HepG2 (cell line): ENCODE measurements around the gene CCNYL1. TPM values are rescaled to one million over a fixed set of nuclear protein-coding genes. Genes with fewer than 3 reads are reported as not detected.

ENCODE experiments used
- ADNP ChIP-seq: sonication (generic); formaldehyde crosslinking; IDR thresholded peaks from 2 replicates; pipeline ENCODE4 v1.4.0; 2020; ENCODE audit warnings: missing genetic modification reagents
- FOXA1 ChIP-seq, 2 experiments: fragments of 450-650 bp in 1 of 2; sonication (generic) in 1 of 2; formaldehyde crosslinking in 1 of 2; IDR thresholded peaks; 2 replicates each; pipeline versions ENCODE4 v1.4.0 to v1.6.1; 2016 to 2020; ENCODE audit warnings: missing genetic modification reagents in 1 of 2
- LCORL ChIP-seq, 2 experiments: fragments of 450-650 bp in 1 of 2; sonication (generic) in 1 of 2; formaldehyde crosslinking in 1 of 2; IDR thresholded peaks; 2 replicates each; pipeline versions ENCODE4 v1.5.0 to v1.6.1; 2017 to 2020; ENCODE audit warnings: antibody characterized with exemption in 1 of 2, missing genetic modification reagents in 1 of 2
- MED1 ChIP-seq: sonication (generic); formaldehyde crosslinking; IDR thresholded peaks from 2 replicates; pipeline ENCODE4 v1.4.0; 2020; ENCODE audit warnings: missing genetic modification reagents
- NFKBIZ ChIP-seq: IDR thresholded peaks from 2 replicates; pipeline ENCODE4 v1.6.1; 2018; ENCODE audit warnings: missing genetic modification reagents, missing compliant biosample characterization
- PITX1 ChIP-seq: sonication (generic); formaldehyde crosslinking; IDR thresholded peaks from 2 replicates; pipeline ENCODE4 v1.5.1; 2020; ENCODE audit warnings: mild to moderate bottlenecking, missing genetic modification reagents
- PLRG1 ChIP-seq: fragments of 450-650 bp; conservative IDR thresholded peaks from 2 replicates; pipeline ENCODE4 v1.6.1; 2016
- POLR2G ChIP-seq: fragments of 200-400 bp; formaldehyde crosslinking; IDR thresholded peaks from 2 replicates; pipeline ENCODE4 v1.6.1; 2018; ENCODE audit warnings: mild to moderate bottlenecking, low read depth, low read length, moderate library complexity
- PPARG ChIP-seq: conservative IDR thresholded peaks from 2 replicates; pipeline ENCODE4 v1.6.1; 2016; ENCODE audit warnings: missing biosample characterization, missing genetic modification reagents
- RBM22 ChIP-seq: fragments of 200-400 bp; formaldehyde crosslinking; optimal IDR thresholded peaks from 2 replicates; pipeline ENCODE3; 2017; ENCODE audit warnings: mild to moderate bottlenecking, low read length, moderate library complexity
- SAFB2 ChIP-seq: sonication (generic); formaldehyde crosslinking; IDR thresholded peaks from 2 replicates; pipeline ENCODE4 v1.5.1; 2020; ENCODE audit warnings: missing genetic modification reagents, low read depth, mild to moderate bottlenecking, borderline replicate concordance
- SRY ChIP-seq: sonication (generic); formaldehyde crosslinking; IDR thresholded peaks from 2 replicates; pipeline ENCODE4 v1.8.0; 2022; ENCODE audit warnings: mild to moderate bottlenecking, missing genetic modification reagents
- TBP ChIP-seq: sonication (generic); formaldehyde crosslinking; IDR thresholded peaks from 2 replicates; pipeline ENCODE4 v1.5.0; 2020; ENCODE audit warnings: missing genetic modification reagents
- U2AF2 ChIP-seq: fragments of 200-400 bp; formaldehyde crosslinking; IDR thresholded peaks from 2 replicates; pipeline ENCODE4 v1.6.1; 2017; ENCODE audit warnings: low read depth, mild to moderate bottlenecking, low read length
- ZFP82 ChIP-seq: sonication (generic); formaldehyde crosslinking; IDR thresholded peaks from 2 replicates; pipeline ENCODE4 v1.5.1; 2020; ENCODE audit warnings: mild to moderate bottlenecking, missing genetic modification reagents, borderline replicate concordance
- ZNF143 ChIP-seq: sonication (generic); formaldehyde crosslinking; IDR thresholded peaks from 2 replicates; pipeline ENCODE4 v1.4.0; 2020; ENCODE audit warnings: missing genetic modification reagents
- ZNF230 ChIP-seq: sonication (generic); formaldehyde crosslinking; IDR thresholded peaks from 2 replicates; pipeline ENCODE4 v1.4.0; 2020; ENCODE audit warnings: mild to moderate bottlenecking, missing genetic modification reagents
- ZNF543 ChIP-seq: sonication (generic); formaldehyde crosslinking; IDR thresholded peaks from 2 replicates; pipeline ENCODE4 v1.4.0; 2020; ENCODE audit warnings: mild to moderate bottlenecking, missing genetic modification reagents
- ZNF598 ChIP-seq: sonication (generic); formaldehyde crosslinking; IDR thresholded peaks from 2 replicates; pipeline ENCODE4 v1.5.1; 2020; ENCODE audit warnings: mild to moderate bottlenecking, missing genetic modification reagents, borderline replicate concordance
- ZNF605 ChIP-seq: sonication (generic); formaldehyde crosslinking; IDR thresholded peaks from 2 replicates; pipeline ENCODE4 v1.8.0; 2022; ENCODE audit warnings: mild to moderate bottlenecking, missing genetic modification reagents
- ZNF660 ChIP-seq: sonication (generic); formaldehyde crosslinking; IDR thresholded peaks from 2 replicates; pipeline ENCODE4 v1.5.1; 2020; ENCODE audit warnings: mild to moderate bottlenecking, low read depth, missing genetic modification reagents, borderline replicate concordance
- ZNF792 ChIP-seq: IDR thresholded peaks from 2 replicates; pipeline ENCODE4 v1.6.1; 2016
- ZSCAN9 ChIP-seq: IDR thresholded peaks from 2 replicates; pipeline ENCODE4 v1.6.1; 2016; ENCODE audit warnings: borderline replicate concordance
- polyA plus RNA-seq, 8 experiments: library from polyadenylated mRNA; depleted of rRNA in 3 of 8; stranded (reverse) in 7 of 8; unstranded in 1 of 8; fragments of >200 nt; fragmentation: Illumina TruSeq in 4 of 8; extraction: Trizol in 4 of 8; gene quantifications; 2 replicates each; pipeline versions ENCODE4 v1.2.1 to v1.2.3, GENCODE V29; 2011 to 2016; ENCODE audit warnings: low read depth in 4 of 8, missing spikeins in 1 of 8, mixed read lengths in 1 of 8; ENCODE audit not compliant: insufficient read depth in 1 of 8
- total RNA-seq, 5 experiments: library from RNA; depleted of rRNA; stranded (reverse); fragments of >200 nt; fragmentation: Illumina TruSeq; extraction: Trizol; gene quantifications; 2 replicates each; pipeline ENCODE4 v1.2.3, GENCODE V29; 2016; ENCODE audit warnings: low read depth in 1 of 5
- TF ChIP-seq, protein P1 (sequence below): sonication (generic); formaldehyde crosslinking; IDR thresholded peaks from 2 replicates; pipeline ENCODE4 v1.4.0; 2020; ENCODE audit warnings: missing genetic modification reagents, low read depth, mild to moderate bottlenecking, borderline replicate concordance
- TF ChIP-seq, protein P2 (sequence below): sonication (generic); formaldehyde crosslinking; IDR thresholded peaks from 2 replicates; pipeline ENCODE4 v1.5.1; 2020; ENCODE audit warnings: mild to moderate bottlenecking, missing genetic modification reagents, moderate library complexity
- TF ChIP-seq, protein P3 (sequence below): sonication (generic); formaldehyde crosslinking; IDR thresholded peaks from 2 replicates; pipeline ENCODE4 v1.8.0; 2022; ENCODE audit warnings: missing genetic modification reagents, mild to moderate bottlenecking, borderline replicate concordance

The CCNYL1 gene
- total and polyA plus RNA-seq, 2 of the 13 experiments (the other 11 are each of a cell fraction or from before 2014, with no cell fraction given), result 12.5 to 16.2 TPM

DNA sequence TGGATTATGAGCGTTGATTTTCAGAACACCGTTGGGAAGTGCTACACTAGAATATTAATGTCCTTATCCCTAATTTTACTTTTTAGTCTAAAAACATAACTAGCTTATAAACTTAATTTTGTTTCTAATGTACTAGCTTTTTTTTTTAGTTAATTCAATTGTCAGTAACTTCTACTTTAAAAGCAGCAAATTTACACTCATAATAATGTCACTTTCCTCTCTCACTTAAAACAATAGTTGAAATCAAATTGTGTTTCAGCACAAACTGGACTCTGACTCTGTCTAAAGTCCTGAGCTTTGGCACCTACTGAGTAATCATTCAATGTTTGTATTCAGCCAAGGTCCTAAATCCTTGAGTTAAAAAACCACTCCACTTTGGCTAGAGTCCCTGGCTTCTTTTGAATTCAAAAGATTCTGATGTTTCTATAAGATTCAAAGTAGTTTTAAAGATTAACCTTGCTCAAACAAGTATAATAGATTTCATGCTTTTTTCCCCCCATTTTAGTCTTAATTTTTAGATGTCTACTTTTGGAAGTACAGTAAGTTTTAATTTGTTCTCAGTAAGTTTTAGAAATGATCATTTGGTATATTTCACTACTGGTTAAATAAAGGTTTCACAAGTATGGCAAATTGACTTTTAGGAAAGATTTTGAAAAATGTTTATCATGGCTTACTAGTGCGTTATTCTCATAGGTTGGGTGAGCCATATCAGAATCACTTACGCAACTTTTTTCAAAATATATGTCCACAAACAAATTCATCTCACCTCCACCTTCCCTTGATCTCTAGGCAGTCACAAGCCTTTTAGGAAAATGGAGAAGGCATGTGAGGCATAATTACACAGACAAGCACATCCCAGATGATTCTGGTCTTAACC is 23.4 kb downstream of the CCNYL1 start (continued):
- no peak for TF ChIP-seq NFKBIZ (CRISPR knock-in tag)
- TF ChIP-seq FOXA1 (IDR thresholded peaks at IDR 0.05), result peak; percentile 60
- peak; percentile 77 for TF ChIP-seq FOXA1 (CRISPR knock-in tag; IDR thresholded peaks at IDR 0.05)
- TF ChIP-seq ZNF230, result no peak
- TF ChIP-seq ZNF605, result no peak
- TF ChIP-seq ZNF792 (CRISPR knock-in tag), result no peak
- TF ChIP-seq RBM22, result no peak
- TF ChIP-seq ZNF660 (CRISPR knock-in tag), result no peak
- no peak for TF ChIP-seq SRY (CRISPR knock-in tag)
- TF ChIP-seq, protein P1, sequence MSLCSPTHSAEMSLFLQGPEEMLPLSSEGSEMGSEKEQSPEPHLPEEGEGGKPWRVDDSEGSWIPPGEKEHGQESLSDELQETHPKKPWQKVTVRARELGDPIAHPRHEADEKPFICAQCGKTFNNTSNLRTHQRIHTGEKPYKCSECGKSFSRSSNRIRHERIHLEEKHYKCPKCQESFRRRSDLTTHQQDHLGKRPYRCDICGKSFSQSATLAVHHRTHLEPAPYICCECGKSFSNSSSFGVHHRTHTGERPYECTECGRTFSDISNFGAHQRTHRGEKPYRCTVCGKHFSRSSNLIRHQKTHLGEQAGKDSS (CRISPR knock-in tag), result no peak
- TF ChIP-seq LCORL (IDR thresholded peaks at IDR 0.05), result peak; percentile 68
- peak; percentile 86 for TF ChIP-seq LCORL (CRISPR knock-in tag; IDR thresholded peaks at IDR 0.05)
- no peak for TF ChIP-seq ZNF543
- TF ChIP-seq ZNF143, result no peak
- no peak for TF ChIP-seq ZFP82
- TF ChIP-seq MED1, result peak; percentile 54; the same call in 1 of the 2 replicates
- no peak for TF ChIP-seq U2AF2
- TF ChIP-seq ZNF598, result no peak
- TF ChIP-seq, protein P2, sequence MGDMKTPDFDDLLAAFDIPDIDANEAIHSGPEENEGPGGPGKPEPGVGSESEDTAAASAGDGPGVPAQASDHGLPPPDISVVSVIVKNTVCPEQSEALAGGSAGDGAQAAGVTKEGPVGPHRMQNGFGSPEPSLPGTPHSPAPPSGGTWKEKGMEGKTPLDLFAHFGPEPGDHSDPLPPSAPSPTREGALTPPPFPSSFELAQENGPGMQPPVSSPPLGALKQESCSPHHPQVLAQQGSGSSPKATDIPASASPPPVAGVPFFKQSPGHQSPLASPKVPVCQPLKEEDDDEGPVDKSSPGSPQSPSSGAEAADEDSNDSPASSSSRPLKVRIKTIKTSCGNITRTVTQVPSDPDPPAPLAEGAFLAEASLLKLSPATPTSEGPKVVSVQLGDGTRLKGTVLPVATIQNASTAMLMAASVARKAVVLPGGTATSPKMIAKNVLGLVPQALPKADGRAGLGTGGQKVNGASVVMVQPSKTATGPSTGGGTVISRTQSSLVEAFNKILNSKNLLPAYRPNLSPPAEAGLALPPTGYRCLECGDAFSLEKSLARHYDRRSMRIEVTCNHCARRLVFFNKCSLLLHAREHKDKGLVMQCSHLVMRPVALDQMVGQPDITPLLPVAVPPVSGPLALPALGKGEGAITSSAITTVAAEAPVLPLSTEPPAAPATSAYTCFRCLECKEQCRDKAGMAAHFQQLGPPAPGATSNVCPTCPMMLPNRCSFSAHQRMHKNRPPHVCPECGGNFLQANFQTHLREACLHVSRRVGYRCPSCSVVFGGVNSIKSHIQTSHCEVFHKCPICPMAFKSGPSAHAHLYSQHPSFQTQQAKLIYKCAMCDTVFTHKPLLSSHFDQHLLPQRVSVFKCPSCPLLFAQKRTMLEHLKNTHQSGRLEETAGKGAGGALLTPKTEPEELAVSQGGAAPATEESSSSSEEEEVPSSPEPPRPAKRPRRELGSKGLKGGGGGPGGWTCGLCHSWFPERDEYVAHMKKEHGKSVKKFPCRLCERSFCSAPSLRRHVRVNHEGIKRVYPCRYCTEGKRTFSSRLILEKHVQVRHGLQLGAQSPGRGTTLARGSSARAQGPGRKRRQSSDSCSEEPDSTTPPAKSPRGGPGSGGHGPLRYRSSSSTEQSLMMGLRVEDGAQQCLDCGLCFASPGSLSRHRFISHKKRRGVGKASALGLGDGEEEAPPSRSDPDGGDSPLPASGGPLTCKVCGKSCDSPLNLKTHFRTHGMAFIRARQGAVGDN (CRISPR knock-in tag), result no peak
- no peak for TF ChIP-seq TBP (CRISPR knock-in tag)
- TF ChIP-seq, protein P3, sequence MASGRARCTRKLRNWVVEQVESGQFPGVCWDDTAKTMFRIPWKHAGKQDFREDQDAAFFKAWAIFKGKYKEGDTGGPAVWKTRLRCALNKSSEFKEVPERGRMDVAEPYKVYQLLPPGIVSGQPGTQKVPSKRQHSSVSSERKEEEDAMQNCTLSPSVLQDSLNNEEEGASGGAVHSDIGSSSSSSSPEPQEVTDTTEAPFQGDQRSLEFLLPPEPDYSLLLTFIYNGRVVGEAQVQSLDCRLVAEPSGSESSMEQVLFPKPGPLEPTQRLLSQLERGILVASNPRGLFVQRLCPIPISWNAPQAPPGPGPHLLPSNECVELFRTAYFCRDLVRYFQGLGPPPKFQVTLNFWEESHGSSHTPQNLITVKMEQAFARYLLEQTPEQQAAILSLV (CRISPR knock-in tag), result no peak
- 0 out of 2 replicates have a peak, but pooled peaks have one; percentile 65 for TF ChIP-seq PITX1 (CRISPR knock-in tag)
- no peak for TF ChIP-seq PLRG1
- no peak for TF ChIP-seq ADNP
- peak; percentile 10; the same call in 1 of the 2 replicates for TF ChIP-seq ZSCAN9 (CRISPR knock-in tag)
- peak; percentile 70 for TF ChIP-seq PPARG
- TF ChIP-seq SAFB2 (CRISPR knock-in tag), result 0 out of 2 replicates have a peak, but pooled peaks have one; percentile 3
- TF ChIP-seq POLR2G, result no peak
